HAP-1 (cell line): ENCODE measurements around the gene CRLF3.
"Not testable (repeated sequence)": the region's sequence is repeated elsewhere in the genome, so short reads cannot be mapped to it uniquely, and the experiment has no call there.

Source experiments
- DNase-seq, 2 experiments: peaks; one replicate each; pipeline ENCODE4 v3.0.0-alpha.2; 2016 to 2020; ENCODE audit warnings: low spot score in 2 of 2
- H3K27me3 ChIP-seq: fragments of 250-450 bp; sonication (Bioruptor Pico); 2 replicates; pipeline ENCODE4 v1.5.1; 2020; ENCODE audit warnings: low read depth, mild to moderate bottlenecking, moderate library complexity
- H3K36me3 ChIP-seq: fragments of 250-450 bp; sonication (Bioruptor Pico); replicated peaks from 2 replicates; pipeline ENCODE4 v1.5.1; 2020; ENCODE audit warnings: mild to moderate bottlenecking
- H3K4me1 ChIP-seq: fragments of 250-450 bp; sonication (Bioruptor Pico); 2 replicates; pipeline ENCODE4 v1.5.1; 2020; ENCODE audit warnings: mild to moderate bottlenecking
- H3K4me3 ChIP-seq: fragments of 250-450 bp; sonication (Bioruptor Pico); 2 replicates; pipeline ENCODE4 v1.5.1; 2020; ENCODE audit warnings: mild to moderate bottlenecking, moderate library complexity
- H3K9me3 ChIP-seq: fragments of 250-450 bp; sonication (Bioruptor Pico); 2 replicates; pipeline ENCODE4 v1.5.1; 2020; ENCODE audit warnings: mild to moderate bottlenecking, moderate library complexity
- in situ Hi-C: fragments of 300-500 bp; cut with MboI; formaldehyde crosslinking; loops from 3 replicates; pipeline ENCODE4 v1.14.3; 2020; ENCODE audit warnings: low sequenced_read_pairs, inconsistent platforms, mixed read lengths

CRLF3 gene

GRCh38 chr17:30801671-30802070 is 22.8 kb downstream of the CRLF3 start:
- Histone ChIP-seq H3K4me3 (no peak overlapping the region), H3K4me1 (peaks cover 11% of the 10 kb centered on the region), H3K27me3 (no peaks in the 10 kb centered on the region), H3K9me3 (no peaks in the 10 kb centered on the region), H3K36me3 (peaks cover 44% of the 10 kb centered on the region)
- in situ Hi-C loops: no loop called here
- DNase-seq: no peak

- peaks cover 41% of the 10 kb centered on the region for H3K36me3 ChIP-seq
- no peak overlapping the region for H3K4me3 ChIP-seq
- in situ Hi-C loops: no loop called here
- no peaks in the 10 kb centered on the region for H3K27me3 ChIP-seq
- H3K4me1 ChIP-seq: no peaks in the 10 kb centered on the region
- DNase-seq: no peak
- no peaks in the 10 kb centered on the region for H3K9me3 ChIP-seq
These were observed 28.5 kb downstream of the CRLF3 start for GRCh38 chr17:30796016-30796415.

GRCh38 chr17:30794372-30794771 is 30.1 kb downstream of the CRLF3 start:
- no peaks in the 10 kb centered on the region for H3K4me1 ChIP-seq
- H3K9me3 ChIP-seq: no peaks in the 10 kb centered on the region
- in situ Hi-C loops: no loop called here
- H3K27me3 ChIP-seq: no peaks in the 10 kb centered on the region
- peaks cover 47% of the 10 kb centered on the region for H3K36me3 ChIP-seq
- DNase-seq: no peak
- no peak overlapping the region for H3K4me3 ChIP-seq

- in situ Hi-C loops: no loop called here
- Histone ChIP-seq H3K27me3 (no peaks in the 10 kb centered on the region), H3K36me3 (peaks cover 51% of the 10 kb centered on the region), H3K4me3 (no peak overlapping the region), H3K9me3 (no peaks in the 10 kb centered on the region), H3K4me1 (no peaks in the 10 kb centered on the region)
- DNase-seq: no peak
These were observed 31.1 kb downstream of the CRLF3 start for GRCh38 chr17:30793282-30793977.

GRCh38 chr17:30790279-30790678 is 34.2 kb downstream of the CRLF3 start:
- in situ Hi-C loops: no loop called here
- no peak overlapping the region for H3K4me3 ChIP-seq
- DNase-seq: no peak

DNA sequence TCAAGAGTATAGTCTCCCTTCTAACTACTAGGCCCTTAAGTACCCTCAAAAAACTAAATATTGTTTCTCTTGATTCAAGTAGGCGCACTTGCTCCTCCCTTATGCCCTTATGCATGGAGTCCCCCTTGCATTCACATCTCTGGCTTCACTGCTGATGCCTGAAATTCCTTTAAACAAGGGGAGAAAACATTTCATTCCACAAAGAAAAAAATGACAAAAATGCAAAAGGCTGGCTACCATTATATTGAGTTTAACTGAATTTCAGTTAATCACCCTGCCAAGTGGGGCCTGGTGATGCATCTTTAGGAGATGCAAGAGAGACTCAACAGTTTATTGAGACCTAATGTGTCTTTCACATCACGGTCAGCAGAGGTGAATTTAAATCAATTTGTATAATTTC is 35.6 kb downstream of the CRLF3 start:
- peaks cover 71% of the 10 kb centered on the region for H3K36me3 ChIP-seq

More at GRCh38 chr17:30790279-30790678, 34.2 kb downstream of the CRLF3 start:
- Histone ChIP-seq H3K36me3 (peaks cover 57% of the 10 kb centered on the region), H3K4me1 (no peaks in the 10 kb centered on the region; the same call in 1 of the 2 replicates), H3K9me3 (no peaks in the 10 kb centered on the region), H3K27me3 (no peaks in the 10 kb centered on the region)

GRCh38 chr17:30782206-30782605 is 42.3 kb downstream of the CRLF3 start:
- peaks cover 55% of the 10 kb centered on the region for H3K36me3 ChIP-seq

More for the DNA sequence above, 35.6 kb downstream of the CRLF3 start:
- H3K9me3 ChIP-seq: no peaks in the 10 kb centered on the region
- DNase-seq: no peak
- in situ Hi-C loops: no loop called here
- H3K4me1 ChIP-seq: no peaks in the 10 kb centered on the region; the same call in 1 of the 2 replicates
- no peaks in the 10 kb centered on the region for H3K27me3 ChIP-seq
- no peak overlapping the region for H3K4me3 ChIP-seq

DNA sequence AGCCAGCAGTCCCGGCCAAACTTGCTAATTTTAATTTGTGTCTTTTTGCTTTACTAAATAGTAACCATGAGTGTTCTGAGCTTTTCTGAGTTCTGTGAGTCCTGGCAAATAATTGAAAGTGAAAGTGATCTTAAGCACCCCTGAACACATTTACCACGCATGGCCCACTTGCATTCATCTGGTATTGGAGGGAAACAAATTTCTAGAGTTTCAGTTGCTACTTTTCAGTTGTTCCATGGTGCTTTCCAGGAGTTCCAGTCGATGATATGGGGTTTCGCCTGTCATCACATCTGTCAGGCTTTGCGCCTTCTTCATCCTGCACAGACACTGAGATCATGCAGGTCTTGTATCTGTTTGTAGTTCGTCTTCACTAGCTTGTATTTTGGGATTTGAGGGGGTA is 44.1 kb downstream of the CRLF3 start:
- Histone ChIP-seq H3K27me3 (no peaks in the 10 kb centered on the region), H3K36me3 (peaks cover 48% of the 10 kb centered on the region), H3K9me3 (no peaks in the 10 kb centered on the region), H3K4me3 (no peak overlapping the region), H3K4me1 (no peaks in the 10 kb centered on the region)
- in situ Hi-C loops: no loop called here
- DNase-seq: no peak

More at GRCh38 chr17:30782206-30782605, 42.3 kb downstream of the CRLF3 start:
- Histone ChIP-seq H3K9me3 (no peaks in the 10 kb centered on the region), H3K4me3 (no peak overlapping the region), H3K4me1 (no peaks in the 10 kb centered on the region; the same call in 1 of the 2 replicates), H3K27me3 (no peaks in the 10 kb centered on the region)
- no peak for DNase-seq
- in situ Hi-C loops: no loop called here

- peaks cover 40% of the 10 kb centered on the region for H3K36me3 ChIP-seq
These were observed 55.7 kb downstream of the CRLF3 start for GRCh38 chr17:30768771-30769170.

GRCh38 chr17:30767641-30768404 is 56.7 kb downstream of the CRLF3 start:
- H3K4me3 ChIP-seq, in situ Hi-C loops, DNase-seq, H3K9me3 ChIP-seq, H3K27me3 ChIP-seq, H3K4me1 ChIP-seq: not testable (repeated sequence)
- H3K36me3 ChIP-seq: peaks cover 40% of the 10 kb centered on the region

More at GRCh38 chr17:30768771-30769170, 55.7 kb downstream of the CRLF3 start:
- H3K4me3 ChIP-seq, H3K27me3 ChIP-seq, H3K4me1 ChIP-seq, in situ Hi-C loops, H3K9me3 ChIP-seq, DNase-seq: not testable (repeated sequence)

DNA sequence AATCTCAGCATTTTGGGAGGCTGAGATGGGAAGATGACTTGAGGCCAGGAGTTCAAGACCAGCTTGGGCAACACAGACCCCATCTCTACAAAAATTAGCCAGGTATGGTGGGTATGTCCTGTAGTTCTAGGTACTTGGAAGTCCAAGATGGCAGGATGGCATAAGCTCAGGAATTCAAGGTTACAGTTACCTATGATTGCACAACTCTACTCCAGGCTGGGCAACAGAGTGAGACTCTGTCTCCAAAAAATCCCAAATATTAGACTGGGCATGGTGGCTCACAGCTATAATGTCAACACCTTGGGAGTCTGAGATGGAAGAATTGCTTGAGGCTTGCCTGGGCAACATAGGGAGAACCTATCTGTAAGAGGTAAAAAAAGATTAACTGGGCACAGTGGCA is 63.4 kb downstream of the CRLF3 start:
- Histone ChIP-seq H3K4me1 (no peaks in the 10 kb centered on the region), H3K9me3 (no peaks in the 10 kb centered on the region), H3K36me3 (peaks cover 29% of the 10 kb centered on the region), H3K27me3 (no peaks in the 10 kb centered on the region), H3K4me3 (no peak overlapping the region)
- DNase-seq: no peak
- in situ Hi-C loops: no loop called here

DNA sequence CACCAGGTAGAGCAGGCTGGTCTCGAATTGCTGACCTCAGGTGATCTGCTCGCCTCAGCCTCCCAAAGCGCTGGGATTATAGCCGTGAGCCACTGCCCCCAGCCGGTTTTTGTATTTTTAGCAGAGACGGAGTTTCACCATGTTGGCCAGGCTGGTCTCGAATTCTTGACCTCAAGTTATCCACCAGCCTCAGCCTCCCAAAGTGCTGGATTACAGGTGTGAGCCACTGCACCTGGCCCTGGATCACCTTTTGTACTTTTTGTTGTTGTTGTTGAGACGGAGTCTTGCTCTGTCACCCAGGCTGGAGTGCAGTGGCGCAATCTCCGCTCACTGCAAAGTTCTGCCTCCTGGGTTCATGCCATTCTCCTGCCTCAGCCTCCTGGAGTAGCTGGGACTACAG is 71.2 kb downstream of the CRLF3 start:
- H3K4me1 ChIP-seq, H3K27me3 ChIP-seq, DNase-seq, in situ Hi-C loops, H3K9me3 ChIP-seq, H3K4me3 ChIP-seq: not testable (repeated sequence)
- H3K36me3 ChIP-seq: peaks cover 41% of the 10 kb centered on the region

DNA sequence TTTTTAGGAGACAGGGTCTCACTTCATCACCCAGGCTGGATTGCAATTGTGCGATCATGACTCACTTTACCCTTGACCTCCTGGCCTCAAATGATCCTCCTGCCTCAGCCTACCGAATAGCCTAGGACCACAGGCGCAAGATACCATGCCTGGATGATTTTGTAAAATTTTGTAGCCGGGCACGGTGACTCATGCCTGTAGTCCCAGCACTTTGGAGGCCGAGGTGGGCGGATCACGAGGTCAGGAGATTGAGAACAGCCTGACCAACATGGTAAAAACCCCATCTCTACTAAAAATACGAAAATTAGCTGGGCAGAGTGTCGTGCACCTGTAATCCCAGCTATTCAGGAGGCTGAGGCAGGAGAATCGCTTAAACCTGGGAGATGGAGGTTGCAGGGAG is 73.5 kb downstream of the CRLF3 start:
- H3K4me3 ChIP-seq, in situ Hi-C loops, H3K27me3 ChIP-seq, DNase-seq, H3K4me1 ChIP-seq, H3K9me3 ChIP-seq: not testable (repeated sequence)
- H3K36me3 ChIP-seq: peaks cover 41% of the 10 kb centered on the region

DNA sequence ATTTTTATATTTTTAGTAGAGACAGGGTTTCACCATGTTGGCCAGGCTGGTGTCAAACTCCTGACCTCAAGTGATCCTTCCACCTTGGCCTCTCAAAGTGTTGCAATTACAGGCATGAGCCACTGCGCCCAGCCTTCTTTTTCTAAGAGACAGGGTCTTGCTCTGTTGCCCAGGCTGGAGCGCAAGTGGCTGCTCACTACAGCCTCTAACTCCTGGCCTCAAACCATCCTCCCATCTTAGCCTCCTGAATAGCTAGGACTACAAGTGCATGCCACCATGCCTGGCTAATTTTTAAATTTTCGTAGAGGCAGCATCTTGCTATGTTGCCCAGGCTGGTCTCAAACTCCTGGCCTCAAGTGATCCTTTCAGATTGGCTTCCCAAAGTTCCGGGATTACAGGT is 76.9 kb downstream of the CRLF3 start:
- H3K36me3 ChIP-seq: peaks cover 39% of the 10 kb centered on the region
- H3K9me3 ChIP-seq, DNase-seq, H3K27me3 ChIP-seq, H3K4me3 ChIP-seq, H3K4me1 ChIP-seq, in situ Hi-C loops: not testable (repeated sequence)
